Activated CD4-positive, alpha-beta T cell treated with anti-CD3 and anti-CD28 coated beads, Interleukin-2, amount 50 U/mL, for 1 hour (primary cell): ENCODE results near the gene ABHD15.
"Not testable (repeated sequence)": the region's sequence is repeated elsewhere in the genome, so short reads cannot be mapped to it uniquely, and the experiment has no call there.

Source experiments
- DNase-seq: peaks from one replicate; pipeline ENCODE4 v3.0.0-alpha.2; 2020

ABHD15 gene

DNA sequence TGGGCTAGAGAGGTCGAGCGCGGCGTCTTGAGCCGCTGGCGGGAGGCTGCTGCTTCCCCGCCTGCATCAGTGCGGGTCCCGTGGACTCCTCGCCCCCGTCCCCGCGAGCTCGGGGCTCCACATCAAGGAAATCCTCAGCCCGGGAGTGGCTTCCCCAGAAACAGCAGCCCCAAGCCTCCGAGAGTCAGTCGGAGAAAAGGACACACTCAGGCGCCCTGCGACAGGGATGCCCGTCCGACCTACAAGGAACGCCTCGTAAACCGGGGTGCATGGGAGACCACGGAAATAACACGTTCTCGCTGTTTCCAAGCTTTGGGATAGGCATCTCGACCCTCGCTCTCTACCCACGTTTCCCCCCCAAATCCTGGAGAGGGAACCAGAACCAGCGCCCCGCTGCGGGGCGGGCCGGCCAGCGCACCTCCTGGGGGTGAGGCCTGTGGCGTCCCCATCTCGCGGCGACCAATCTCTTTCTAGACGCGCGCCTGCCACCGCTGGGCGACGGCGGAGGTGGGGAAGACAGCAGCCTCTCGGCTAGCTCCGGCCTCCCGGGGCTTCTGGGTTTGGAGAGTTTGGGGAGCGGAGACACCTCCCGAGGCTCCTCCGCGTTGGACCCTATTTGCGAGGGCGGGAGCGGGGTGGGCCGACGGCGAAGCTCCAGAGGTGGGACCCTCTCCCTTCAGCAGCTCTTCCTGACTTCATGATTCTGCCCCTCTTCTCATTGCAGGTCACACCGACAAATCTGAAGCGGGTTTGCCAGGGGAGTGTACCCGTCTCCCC, 905 bp upstream of the ABHD15 start:
- DNase-seq = peak; percentile 74

DNA sequence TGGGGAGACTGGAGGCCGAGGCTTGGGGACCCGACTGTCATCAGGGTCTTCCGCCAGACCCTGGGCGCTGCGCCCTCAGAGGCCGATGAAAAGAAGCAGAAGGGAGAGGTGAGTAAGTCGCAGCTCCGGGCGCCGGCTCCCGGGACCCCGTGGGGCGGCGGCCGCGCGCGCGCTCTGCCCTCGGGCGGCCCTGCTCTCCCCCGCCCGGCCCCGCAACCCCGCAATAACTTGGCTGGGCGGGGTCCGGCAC, 392 bp upstream of the ABHD15 start:
- no peak for DNase-seq

DNA sequence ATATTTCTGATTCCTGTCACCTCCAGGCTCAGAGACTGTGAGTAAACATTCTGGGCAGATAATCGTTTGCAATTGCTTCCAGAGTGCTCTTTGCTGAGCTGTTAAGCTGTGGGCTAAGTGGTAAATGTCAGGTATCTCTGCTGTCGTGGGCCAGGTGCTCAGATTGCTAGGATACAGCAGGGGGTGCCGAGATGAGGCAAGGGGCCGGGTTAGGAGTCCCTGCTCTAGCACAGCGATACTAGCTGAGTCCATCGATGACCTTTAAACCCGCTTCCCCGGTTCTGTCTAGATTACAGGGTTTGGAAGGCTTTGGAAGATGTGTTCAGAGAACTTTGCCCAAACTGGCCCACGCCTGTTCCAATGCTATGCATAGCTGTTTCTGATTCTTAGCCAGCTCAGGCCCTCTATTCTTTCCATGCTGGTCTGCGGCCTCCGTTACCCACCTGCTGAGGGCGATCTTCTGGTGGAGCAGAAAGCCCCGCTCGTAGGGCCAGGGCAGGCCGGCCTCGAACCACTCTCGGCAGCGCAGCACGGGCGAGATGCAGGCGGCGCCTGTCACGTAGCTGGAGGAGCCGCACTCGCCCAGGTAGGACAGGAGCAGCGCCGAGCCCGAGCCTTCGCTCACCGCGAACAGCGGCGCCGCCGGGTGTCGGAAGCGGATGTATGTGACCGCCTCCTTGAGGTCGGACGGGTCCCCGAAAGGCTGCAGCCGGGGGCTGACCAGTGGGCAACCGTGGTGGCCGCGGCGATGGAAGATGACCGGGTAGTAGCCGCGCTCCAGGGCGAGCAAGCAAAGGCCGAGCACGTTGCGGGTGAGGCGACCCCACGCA, 979 bp downstream of the ABHD15 start:
- DNase-seq = peak; percentile 57

GRCh38 chr17:29563816-29564215, 3.0 kb downstream of the ABHD15 start:
- no peak for DNase-seq

DNA sequence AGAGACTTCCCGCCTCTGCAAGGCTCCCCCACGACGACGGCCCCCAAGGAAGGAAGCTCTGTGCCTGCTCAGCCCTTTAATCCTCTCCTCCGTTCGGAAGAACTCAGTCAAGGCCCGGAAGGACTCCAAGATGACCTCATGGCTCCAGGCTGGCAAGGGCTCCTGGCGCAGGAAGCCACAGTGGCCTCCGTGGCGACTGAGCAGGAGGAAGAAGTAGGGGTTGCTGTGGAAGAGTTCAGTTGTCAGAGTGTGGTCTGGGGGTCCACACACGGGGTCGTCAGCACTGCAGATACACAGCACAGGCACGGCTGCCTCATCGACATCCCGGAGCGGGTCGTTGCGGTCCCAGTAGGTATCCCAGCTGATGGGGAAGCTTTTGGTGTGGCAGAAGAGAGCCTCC, 4.2 kb downstream of the ABHD15 start:
- DNase-seq = no peak

GRCh38 chr17:29561554-29562517, 5.0 kb downstream of the ABHD15 start:
- DNase-seq = no peak

GRCh38 chr17:29560316-29560715, 6.5 kb downstream of the ABHD15 start:
- no peak for DNase-seq

DNA sequence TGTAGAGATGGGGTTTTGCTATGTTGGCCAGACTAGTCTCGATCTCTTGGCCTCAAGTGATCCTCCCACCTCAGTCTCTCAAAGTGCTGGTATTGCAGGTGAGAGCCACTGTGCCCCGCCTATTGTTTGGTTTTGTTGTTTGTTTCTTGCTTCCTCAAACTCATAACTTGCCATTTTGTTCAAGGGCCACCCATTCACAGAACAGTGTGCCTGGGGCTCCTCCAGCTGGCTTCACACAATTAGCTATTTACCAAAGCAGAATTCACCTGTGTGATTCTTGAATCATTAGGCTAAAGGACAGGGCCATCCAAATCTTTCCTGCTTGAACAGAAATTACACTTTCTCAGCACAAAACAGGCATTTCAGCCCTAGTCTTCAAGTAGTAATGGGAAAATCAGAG, 7.2 kb downstream of the ABHD15 start:
- DNase-seq = no peak

GRCh38 chr17:29558139-29558538, 8.7 kb downstream of the ABHD15 start:
- not testable (repeated sequence) for DNase-seq

DNA sequence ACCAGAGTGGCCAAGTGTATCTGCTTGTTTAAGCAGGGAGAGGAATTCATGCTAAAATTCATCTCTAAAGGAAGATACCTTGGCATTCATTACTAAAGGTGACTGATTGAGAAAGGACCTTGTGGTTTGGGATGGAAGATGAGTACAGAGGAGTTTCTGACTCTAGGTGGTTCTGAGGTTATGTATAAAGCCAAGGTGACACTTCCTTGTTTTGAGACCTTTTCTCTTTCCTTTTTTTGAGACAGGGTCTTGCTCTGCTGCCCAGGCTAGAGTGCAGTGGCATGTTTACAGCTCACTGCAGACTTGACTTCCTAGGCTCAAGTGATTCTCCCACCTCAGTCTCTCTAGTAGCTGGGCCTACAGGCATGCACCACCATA, 9.1 kb downstream of the ABHD15 start:
- no peak for DNase-seq

- no peak for DNase-seq
Observed at GRCh38 chr17:29557085-29557738, 9.6 kb downstream of the ABHD15 start.

GRCh38 chr17:29555840-29556239, 11.0 kb downstream of the ABHD15 start:
- DNase-seq = no peak

DNA sequence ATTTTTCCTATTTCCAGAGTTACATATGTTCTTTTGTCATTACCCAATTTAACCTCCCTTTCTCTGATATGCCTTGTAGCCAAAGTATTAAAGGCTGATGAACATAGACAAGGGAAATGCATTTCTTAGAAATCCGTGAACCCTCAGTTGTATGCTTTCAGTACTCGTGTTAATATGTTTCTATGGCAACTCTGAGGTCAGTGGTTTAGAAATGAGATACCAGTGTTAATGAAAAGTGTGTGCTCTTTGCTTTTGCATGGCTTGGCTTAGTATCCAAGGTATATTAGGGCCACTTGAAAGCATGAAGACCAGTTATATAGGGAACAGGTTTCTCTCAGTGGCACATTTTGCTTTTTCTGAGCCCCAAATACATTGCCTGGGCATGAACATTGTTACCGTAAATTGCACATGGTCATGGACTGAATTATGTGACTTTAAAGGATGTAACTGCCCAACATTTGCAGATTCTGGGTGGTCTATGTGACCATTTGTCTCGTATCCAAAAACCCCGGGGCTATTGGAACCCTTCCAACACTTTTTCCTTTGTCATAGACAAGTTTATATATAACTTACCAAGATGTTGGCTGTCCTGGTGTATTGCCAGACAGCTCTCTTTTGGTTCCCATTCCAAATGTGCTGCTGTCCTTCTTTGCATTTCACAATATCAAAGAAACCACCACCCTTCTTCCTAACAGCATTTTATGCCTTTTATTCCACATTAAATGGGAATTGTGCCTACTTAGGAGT, 17.5 kb downstream of the ABHD15 start:
- DNase-seq = no peak

GRCh38 chr17:29546830-29547229, 20.0 kb downstream of the ABHD15 start:
- DNase-seq = no peak

DNA sequence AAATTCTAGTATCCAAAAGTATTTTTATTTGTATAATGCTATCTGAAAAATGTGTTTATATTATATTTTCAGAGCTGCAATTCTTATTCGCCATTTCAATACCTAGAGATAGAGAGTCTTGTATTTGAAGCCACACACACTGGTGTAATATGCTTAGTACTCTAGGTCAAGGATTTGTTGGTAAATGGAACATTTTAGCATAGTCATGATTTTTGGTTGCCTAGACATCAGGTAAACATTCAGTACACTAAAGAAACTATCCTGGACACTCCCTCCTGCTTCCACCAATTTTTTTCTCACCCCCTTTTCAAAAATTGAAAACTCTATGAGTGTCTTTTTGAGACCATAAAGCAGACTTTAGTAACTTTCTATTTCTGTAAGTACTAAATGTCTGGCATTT, 20.8 kb downstream of the ABHD15 start:
- no peak for DNase-seq

- DNase-seq = no peak
Observed at GRCh38 chr17:29544066-29544465, 22.8 kb downstream of the ABHD15 start.

GRCh38 chr17:29533976-29534375, 32.9 kb downstream of the ABHD15 start:
- DNase-seq = no peak

DNA sequence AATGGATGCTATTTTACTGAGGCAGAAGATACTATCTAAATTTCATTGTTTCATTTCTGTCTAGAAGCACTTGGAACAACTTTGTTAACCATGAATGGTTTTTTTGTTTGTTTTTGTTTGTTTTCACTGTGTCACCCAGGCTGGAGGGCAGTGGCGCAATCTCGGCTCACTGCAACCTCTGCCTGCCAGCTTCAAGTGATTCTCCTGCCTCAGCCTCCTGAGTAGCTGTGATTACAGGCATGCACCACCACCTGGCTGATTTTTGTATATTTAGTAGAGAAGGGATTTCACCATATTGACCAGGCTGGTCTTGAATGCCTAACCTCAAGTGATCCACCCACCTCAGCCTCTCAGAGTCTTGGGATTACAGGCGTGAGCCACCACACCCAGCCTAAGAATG, 40.5 kb downstream of the ABHD15 start:
- DNase-seq = no peak

DNA sequence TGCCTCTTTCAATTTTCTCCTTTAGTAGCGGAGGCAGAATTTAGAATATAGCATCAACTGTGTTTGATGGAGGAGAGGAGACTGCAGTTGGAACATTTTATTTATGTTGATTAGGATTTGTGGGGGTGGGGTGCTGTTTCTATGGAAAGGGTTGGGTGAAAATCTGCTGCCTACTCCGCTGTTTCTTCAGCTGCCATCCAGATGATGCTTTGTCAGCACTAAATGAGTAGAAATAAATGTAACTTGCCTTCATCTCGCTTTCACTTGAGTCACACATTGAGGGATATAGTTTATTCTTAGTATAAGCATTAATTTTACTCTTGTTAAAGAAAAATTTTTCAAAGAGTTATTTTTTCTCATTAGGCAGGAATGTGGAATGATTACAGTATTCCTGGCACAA, 42.1 kb downstream of the ABHD15 start:
- no peak for DNase-seq

GRCh38 chr17:29518359-29518758, 48.5 kb downstream of the ABHD15 start:
- DNase-seq = no peak

GRCh38 chr17:29514792-29515191, 52.0 kb downstream of the ABHD15 start:
- DNase-seq = no peak

DNA sequence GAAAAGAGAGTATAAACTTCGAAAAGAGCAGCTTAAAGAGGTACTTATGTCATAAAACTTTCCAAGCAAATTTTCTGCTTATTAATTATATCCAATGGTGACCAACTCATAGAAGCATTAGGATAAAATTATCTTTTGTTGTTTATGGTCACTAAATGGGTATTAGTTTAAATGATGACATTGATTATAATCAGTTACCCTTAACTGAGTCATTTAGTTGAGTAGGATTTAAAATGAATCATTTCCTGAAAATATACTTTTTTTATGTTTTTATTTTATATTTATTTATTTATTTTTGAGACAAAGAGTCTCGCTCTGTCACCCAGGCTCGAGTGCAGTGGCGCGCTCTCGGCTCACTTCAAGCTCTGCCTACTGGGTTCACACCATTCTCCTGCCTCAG, 55.9 kb downstream of the ABHD15 start:
- DNase-seq = no peak
